SK-N-SH treated with all-trans-retinoic acid at 6 μM for 48 hours (cell line): ENCODE measurements around the gene SLC38A10.

Source experiments
- ATAC-seq: fragments of 200-7000 bp; cut with Tn5 transposase; 3 replicates; pipeline ENCODE4 v1.9.1; 2020; ENCODE audit warnings: mild to moderate bottlenecking, moderate library complexity
- ARNTL ChIP-seq: fragments of 450-650 bp; formaldehyde crosslinking; IDR thresholded peaks from 2 replicates; pipeline ENCODE4 v1.5.0; 2020; ENCODE audit warnings: low read depth, mild to moderate bottlenecking, moderate library complexity, borderline replicate concordance
- BACH2 ChIP-seq: fragments of 250-450 bp; sonication (Bioruptor Pico); IDR thresholded peaks from 2 replicates; pipeline ENCODE4 v1.9.0; 2021; ENCODE audit warnings: mild to moderate bottlenecking, borderline replicate concordance
- CSDC2 ChIP-seq: fragments of 250-450 bp; sonication (Bioruptor Pico); IDR thresholded peaks from 2 replicates; pipeline ENCODE4 v1.5.0; 2020; ENCODE audit warnings: mild to moderate bottlenecking, moderate library complexity
- ESRRG ChIP-seq: fragments of 250-450 bp; sonication (Bioruptor Pico); IDR thresholded peaks from 2 replicates; pipeline ENCODE4 v1.6.1; 2021; ENCODE audit warnings: mild to moderate bottlenecking
- GLIS3 ChIP-seq: fragments of 250-450 bp; sonication (Bioruptor Pico); IDR thresholded peaks from 2 replicates; pipeline ENCODE4 v1.5.0; 2020; ENCODE audit warnings: mild to moderate bottlenecking, moderate library complexity
- ISL1 ChIP-seq: fragments of 250-450 bp; sonication (Bioruptor Pico); IDR thresholded peaks from 2 replicates; pipeline ENCODE4 v2.1.2; 2022; ENCODE audit warnings: mild to moderate bottlenecking, moderate library complexity
- OSR1 ChIP-seq: fragments of 250-450 bp; sonication (Bioruptor Pico); IDR thresholded peaks from 2 replicates; pipeline ENCODE4 v1.8.0; 2022; ENCODE audit warnings: moderate library complexity, mild to moderate bottlenecking, inconsistent platforms
- PPARA ChIP-seq: fragments of 250-450 bp; sonication (Bioruptor Pico); IDR thresholded peaks from 2 replicates; pipeline ENCODE4 v1.5.0; 2020; ENCODE audit warnings: mild to moderate bottlenecking, borderline replicate concordance
- RARB ChIP-seq: fragments of 250-450 bp; sonication (Bioruptor Pico); IDR thresholded peaks from 2 replicates; pipeline ENCODE4 v1.8.0; 2021; ENCODE audit warnings: mild to moderate bottlenecking, moderate library complexity
- TOX ChIP-seq: fragments of 250-450 bp; sonication (Bioruptor Pico); IDR thresholded peaks from 2 replicates; pipeline ENCODE4 v1.8.0; 2021; ENCODE audit warnings: mild to moderate bottlenecking, moderate library complexity, borderline replicate concordance
- ZC3H10 ChIP-seq: fragments of 250-450 bp; sonication (Bioruptor Pico); IDR thresholded peaks from 2 replicates; pipeline ENCODE4 v1.5.1; 2021; ENCODE audit warnings: mild to moderate bottlenecking, moderate library complexity
- ZFP30 ChIP-seq: fragments of 450-650 bp; formaldehyde crosslinking; IDR thresholded peaks from 2 replicates; pipeline ENCODE4 v1.5.0; 2022; ENCODE audit warnings: mild to moderate bottlenecking, moderate library complexity
- ZNF565 ChIP-seq: fragments of 450-650 bp; formaldehyde crosslinking; conservative IDR thresholded peaks from 2 replicates; pipeline ENCODE4 v1.5.0; 2020; ENCODE audit warnings: low read depth, mild to moderate bottlenecking, moderate library complexity
- ZNF70 ChIP-seq: fragments of 450-650 bp; formaldehyde crosslinking; IDR thresholded peaks from 2 replicates; pipeline ENCODE4 v1.5.0; 2020; ENCODE audit warnings: mild to moderate bottlenecking, moderate library complexity
- ZNF8 ChIP-seq: fragments of 450-650 bp; formaldehyde crosslinking; IDR thresholded peaks from 2 replicates; pipeline ENCODE4 v1.5.0; 2020; ENCODE audit warnings: mild to moderate bottlenecking, moderate library complexity
- TF ChIP-seq, protein P1 (sequence below): fragments of 250-450 bp; sonication (Bioruptor Pico); IDR thresholded peaks from 2 replicates; pipeline ENCODE4 v1.5.1; 2021; ENCODE audit warnings: mild to moderate bottlenecking, moderate library complexity
- TF ChIP-seq, protein P2 (sequence below): fragments of 250-450 bp; sonication (Bioruptor Pico); IDR thresholded peaks from 2 replicates; pipeline ENCODE4 v1.5.0; 2020; ENCODE audit warnings: mild to moderate bottlenecking, moderate library complexity
- TF ChIP-seq, protein P3 (sequence below): fragments of 250-450 bp; sonication (Bioruptor Pico); IDR thresholded peaks from 2 replicates; pipeline ENCODE4 v1.8.0; 2021; ENCODE audit warnings: low read depth, mild to moderate bottlenecking, moderate library complexity, borderline replicate concordance
- TF ChIP-seq, protein P4 (sequence below): fragments of 250-450 bp; sonication (Bioruptor Pico); IDR thresholded peaks from 2 replicates; pipeline ENCODE4 v1.8.0; 2020; ENCODE audit warnings: mild to moderate bottlenecking, moderate library complexity, borderline replicate concordance

Gene SLC38A10

DNA sequence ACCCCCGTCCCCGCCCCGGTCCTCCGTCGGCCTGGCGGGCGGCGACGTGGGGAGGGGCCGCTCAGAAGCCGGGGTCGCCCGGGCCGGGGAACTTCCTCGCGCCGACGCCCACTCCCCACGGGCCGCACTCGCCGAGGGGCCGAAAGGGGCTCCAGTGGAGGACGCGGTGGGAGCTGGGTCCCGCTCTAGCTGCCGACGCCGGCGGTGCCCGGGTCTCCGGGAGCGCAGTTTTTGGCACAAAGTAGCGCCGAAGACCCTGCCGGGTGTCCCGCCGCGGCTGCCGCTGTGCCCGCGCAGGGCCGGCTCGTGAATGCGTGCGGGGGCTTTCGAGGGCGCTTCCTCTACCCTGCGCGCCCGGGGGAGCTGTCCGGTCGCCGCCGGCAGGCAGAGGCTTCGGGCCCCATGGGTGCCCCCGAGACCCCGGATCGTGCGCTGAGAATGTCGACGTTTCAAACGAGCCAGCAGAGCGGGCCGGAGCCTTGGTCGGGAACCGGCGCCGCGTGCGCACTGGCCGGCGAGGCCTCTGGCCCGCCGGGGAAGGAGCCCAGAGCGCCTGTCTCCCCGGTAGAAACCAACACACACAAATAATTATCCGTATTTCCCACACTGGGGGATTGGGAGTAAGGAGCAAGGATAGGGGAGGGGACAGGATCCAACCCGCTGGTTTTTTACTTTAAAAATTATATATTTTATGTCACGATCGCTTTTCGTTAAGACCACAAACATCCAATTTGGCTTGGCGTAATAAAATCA, 46.6 kb upstream of the SLC38A10 start:
- TF ChIP-seq ARNTL (CRISPR knock-in tag) (no peak), ISL1 (CRISPR knock-in tag) (no peak), ZNF70 (CRISPR knock-in tag) (peak; percentile 58; the same call in 1 of the 2 replicates), GLIS3 (CRISPR knock-in tag) (no peak)
- TF ChIP-seq, all 23 proteins: peak for 1
- no peak for ATAC-seq

DNA sequence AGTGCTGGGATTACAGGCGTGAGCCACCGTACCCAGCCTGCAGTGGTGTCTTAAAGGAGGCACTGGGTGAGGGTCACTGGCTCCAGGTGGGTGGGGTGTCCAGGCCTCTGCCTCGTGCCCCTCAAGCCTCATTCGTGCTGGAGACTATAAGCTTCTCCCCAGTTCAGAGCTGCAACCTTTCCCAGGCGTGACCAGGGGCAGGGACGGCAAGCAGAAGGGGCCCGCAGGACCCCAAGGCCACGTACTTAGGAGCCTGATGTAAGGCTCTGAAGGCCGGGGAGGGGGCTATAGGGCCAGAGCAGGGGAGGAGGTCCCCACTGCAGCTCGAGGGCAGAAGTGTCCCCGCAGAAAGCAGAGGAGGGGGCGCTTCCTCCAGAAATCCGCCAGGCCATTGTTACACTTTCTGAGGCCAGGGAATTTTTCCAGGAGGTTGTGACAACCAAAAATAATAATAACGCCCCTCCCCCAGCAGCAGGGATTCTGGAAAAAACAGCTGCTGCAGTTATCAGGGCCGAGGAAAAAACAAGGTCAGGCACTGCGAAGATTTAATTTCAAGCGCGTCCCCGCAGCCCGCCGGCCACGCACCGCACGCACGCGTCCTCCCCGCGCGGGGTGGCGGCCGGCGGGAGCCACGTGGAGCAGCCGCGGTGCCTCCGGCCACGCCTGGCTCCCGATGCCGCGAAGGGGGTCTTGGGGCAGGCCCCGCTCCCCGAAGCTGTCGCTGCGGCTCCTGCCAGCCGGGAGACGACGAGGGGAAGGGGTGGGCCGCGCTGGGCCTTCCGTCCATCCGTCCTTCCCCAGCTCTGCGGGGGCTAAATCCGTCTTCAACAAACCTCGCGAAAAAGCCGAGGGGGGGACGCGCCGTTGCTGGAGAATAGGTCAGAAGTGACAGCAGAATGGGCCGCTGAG, 45.8 kb upstream of the SLC38A10 start:
- no peak for ATAC-seq
- TF ChIP-seq CSDC2 (CRISPR knock-in tag) (no peak), ZNF565 (no peak), ISL1 (CRISPR knock-in tag) (no peak), ZC3H10 (CRISPR knock-in tag) (no peak), OSR1 (CRISPR knock-in tag) (no peak), BACH2 (no peak)
- TF ChIP-seq, protein P1, sequence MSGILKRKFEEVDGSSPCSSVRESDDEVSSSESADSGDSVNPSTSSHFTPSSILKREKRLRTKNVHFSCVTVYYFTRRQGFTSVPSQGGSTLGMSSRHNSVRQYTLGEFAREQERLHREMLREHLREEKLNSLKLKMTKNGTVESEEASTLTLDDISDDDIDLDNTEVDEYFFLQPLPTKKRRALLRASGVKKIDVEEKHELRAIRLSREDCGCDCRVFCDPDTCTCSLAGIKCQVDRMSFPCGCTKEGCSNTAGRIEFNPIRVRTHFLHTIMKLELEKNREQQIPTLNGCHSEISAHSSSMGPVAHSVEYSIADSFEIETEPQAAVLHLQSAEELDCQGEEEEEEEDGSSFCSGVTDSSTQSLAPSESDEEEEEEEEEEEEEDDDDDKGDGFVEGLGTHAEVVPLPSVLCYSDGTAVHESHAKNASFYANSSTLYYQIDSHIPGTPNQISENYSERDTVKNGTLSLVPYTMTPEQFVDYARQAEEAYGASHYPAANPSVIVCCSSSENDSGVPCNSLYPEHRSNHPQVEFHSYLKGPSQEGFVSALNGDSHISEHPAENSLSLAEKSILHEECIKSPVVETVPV, result no peak

DNA sequence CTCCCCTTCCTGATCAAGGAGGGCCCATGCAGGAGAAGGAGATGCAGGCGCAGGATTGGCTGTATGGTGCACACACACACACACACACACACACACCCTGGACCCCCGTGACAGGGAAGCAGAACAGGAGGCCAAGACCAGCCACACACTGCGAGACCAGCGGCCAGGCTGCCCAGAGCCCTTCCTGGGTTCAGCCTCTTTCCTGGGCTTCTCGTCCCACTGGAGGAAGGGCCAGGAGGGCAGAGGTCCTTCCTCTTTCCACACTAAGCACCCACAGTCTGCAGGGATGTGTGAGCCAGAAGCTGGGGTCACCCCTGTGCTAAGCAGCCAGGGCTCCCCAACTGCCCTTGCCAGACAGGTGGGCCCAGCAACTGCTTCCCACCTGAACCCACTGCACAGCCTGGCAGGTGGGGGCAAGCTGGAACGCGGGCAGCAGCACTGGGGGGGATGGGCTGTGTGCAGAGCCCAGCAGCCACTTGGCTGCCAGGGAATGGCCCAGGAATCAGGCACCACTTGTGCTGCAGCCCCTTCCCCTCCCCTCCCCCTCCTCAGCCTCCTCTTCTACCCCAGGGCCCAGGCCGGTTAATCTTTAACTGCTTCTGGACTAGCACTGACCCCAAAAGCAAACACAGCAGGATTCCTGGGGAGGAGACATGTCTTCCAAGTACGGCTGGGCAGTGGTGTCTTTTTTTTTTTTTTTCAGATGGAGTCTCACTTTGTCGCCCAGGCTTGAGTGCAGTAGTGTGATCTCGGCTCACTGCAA, 44.6 kb upstream of the SLC38A10 start:
- 0 out of 2 replicates have a peak, but pooled peaks have one; percentile 30 for TF ChIP-seq ZNF70 (CRISPR knock-in tag)
- TF ChIP-seq ZNF8 (CRISPR knock-in tag), result no peak
- TF ChIP-seq, protein P2, sequence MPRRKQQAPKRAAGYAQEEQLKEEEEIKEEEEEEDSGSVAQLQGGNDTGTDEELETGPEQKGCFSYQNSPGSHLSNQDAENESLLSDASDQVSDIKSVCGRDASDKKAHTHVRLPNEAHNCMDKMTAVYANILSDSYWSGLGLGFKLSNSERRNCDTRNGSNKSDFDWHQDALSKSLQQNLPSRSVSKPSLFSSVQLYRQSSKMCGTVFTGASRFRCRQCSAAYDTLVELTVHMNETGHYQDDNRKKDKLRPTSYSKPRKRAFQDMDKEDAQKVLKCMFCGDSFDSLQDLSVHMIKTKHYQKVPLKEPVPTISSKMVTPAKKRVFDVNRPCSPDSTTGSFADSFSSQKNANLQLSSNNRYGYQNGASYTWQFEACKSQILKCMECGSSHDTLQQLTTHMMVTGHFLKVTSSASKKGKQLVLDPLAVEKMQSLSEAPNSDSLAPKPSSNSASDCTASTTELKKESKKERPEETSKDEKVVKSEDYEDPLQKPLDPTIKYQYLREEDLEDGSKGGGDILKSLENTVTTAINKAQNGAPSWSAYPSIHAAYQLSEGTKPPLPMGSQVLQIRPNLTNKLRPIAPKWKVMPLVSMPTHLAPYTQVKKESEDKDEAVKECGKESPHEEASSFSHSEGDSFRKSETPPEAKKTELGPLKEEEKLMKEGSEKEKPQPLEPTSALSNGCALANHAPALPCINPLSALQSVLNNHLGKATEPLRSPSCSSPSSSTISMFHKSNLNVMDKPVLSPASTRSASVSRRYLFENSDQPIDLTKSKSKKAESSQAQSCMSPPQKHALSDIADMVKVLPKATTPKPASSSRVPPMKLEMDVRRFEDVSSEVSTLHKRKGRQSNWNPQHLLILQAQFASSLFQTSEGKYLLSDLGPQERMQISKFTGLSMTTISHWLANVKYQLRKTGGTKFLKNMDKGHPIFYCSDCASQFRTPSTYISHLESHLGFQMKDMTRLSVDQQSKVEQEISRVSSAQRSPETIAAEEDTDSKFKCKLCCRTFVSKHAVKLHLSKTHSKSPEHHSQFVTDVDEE (CRISPR knock-in tag), result no peak
- no peak for TF ChIP-seq CSDC2 (CRISPR knock-in tag)
- ATAC-seq, result no peak

DNA sequence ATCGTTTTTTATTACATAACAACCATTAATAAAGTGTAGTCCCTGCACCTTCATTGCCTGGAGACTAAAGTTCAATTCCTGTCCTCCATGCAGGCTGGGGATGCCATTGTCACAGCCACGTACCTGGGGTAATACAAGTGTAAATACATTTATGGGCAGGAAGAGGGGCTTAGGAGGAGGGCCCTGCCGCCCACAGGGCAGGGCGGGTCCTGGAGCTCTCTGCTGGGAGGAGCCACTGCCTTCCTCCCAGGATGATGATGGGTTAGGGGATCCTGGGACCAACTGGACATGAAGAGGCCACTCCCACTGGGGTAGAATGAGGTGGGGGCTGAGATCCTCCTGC, 44.1 kb upstream of the SLC38A10 start:
- TF ChIP-seq, protein P3, sequence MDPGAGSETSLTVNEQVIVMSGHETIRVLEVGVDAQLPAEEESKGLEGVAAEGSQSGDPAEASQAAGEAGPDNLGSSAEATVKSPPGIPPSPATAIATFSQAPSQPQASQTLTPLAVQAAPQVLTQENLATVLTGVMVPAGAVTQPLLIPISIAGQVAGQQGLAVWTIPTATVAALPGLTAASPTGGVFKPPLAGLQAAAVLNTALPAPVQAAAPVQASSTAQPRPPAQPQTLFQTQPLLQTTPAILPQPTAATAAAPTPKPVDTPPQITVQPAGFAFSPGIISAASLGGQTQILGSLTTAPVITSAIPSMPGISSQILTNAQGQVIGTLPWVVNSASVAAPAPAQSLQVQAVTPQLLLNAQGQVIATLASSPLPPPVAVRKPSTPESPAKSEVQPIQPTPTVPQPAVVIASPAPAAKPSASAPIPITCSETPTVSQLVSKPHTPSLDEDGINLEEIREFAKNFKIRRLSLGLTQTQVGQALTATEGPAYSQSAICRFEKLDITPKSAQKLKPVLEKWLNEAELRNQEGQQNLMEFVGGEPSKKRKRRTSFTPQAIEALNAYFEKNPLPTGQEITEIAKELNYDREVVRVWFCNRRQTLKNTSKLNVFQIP, result no peak
- TF ChIP-seq, protein P2 (CRISPR knock-in tag), result no peak
- TF ChIP-seq PPARA (CRISPR knock-in tag), result no peak
- TF ChIP-seq ISL1 (CRISPR knock-in tag), result no peak
- TF ChIP-seq, protein P1, result no peak; the same call in 1 of the 2 replicates
- no peak for TF ChIP-seq TOX (CRISPR knock-in tag)
- TF ChIP-seq ZFP30 (CRISPR knock-in tag), result no peak
- no peak for TF ChIP-seq RARB (CRISPR knock-in tag)
- TF ChIP-seq ESRRG (CRISPR knock-in tag), result no peak
- TF ChIP-seq, protein P4, sequence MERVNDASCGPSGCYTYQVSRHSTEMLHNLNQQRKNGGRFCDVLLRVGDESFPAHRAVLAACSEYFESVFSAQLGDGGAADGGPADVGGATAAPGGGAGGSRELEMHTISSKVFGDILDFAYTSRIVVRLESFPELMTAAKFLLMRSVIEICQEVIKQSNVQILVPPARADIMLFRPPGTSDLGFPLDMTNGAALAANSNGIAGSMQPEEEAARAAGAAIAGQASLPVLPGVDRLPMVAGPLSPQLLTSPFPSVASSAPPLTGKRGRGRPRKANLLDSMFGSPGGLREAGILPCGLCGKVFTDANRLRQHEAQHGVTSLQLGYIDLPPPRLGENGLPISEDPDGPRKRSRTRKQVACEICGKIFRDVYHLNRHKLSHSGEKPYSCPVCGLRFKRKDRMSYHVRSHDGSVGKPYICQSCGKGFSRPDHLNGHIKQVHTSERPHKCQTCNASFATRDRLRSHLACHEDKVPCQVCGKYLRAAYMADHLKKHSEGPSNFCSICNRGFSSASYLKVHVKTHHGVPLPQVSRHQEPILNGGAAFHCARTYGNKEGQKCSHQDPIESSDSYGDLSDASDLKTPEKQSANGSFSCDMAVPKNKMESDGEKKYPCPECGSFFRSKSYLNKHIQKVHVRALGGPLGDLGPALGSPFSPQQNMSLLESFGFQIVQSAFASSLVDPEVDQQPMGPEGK, result no peak
- TF ChIP-seq, all 23 proteins: peak for 0
- no peak for ATAC-seq
